ENCODE results near the gene TFB1M. TPM values are rescaled to one million over a fixed set of nuclear protein-coding genes. Genes with fewer than 3 reads are reported as not detected.

The TFB1M gene
- total RNA-seq, 1 donor from 2014 or later = 21.4 TPM

DNA sequence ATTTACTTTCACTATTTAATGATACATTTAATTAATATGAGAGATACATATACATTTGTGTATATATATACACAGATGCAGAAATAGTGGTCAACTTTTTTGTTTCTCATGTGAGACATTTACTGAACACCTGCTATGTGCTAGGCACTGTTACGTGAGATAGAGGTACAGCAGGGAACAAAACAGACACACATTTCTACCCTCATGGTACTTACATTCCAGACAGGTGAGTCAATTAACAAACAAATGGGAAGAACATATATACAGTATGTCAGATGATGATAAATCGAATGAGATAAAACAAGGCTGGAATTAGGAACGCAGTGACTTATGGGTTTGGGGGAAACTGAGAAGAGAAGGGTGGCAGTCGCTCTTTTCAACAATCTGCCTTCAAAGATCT lies 5.1 kb downstream of the TFB1M start:
- intact Hi-C loops (cut with micrococcal nuclease) = no loop called here

DNA sequence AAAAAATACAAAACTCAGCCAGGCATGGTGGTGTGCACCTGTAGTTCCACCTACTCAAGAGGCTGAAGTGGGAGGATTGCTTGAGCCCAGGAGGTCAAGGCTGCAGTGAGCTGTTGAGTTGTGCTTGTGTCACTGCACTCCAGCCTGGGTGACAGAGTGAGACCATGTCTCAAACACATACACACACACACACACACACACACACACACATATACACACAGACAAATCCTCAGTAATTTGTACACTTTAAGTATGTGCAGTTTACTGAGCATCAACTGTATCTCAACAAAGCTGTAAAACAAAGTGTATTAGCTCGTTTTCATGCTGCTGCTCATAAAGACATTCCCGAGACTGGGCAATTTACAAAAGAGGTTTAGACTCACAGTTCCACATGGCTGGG lies 7.3 kb downstream of the TFB1M start:
- intact Hi-C loops (cut with micrococcal nuclease) = loop anchor here (1.0 kb wide), 1 partner anchor 7 kb away; the partner anchor contains the start of gene TFB1M

DNA sequence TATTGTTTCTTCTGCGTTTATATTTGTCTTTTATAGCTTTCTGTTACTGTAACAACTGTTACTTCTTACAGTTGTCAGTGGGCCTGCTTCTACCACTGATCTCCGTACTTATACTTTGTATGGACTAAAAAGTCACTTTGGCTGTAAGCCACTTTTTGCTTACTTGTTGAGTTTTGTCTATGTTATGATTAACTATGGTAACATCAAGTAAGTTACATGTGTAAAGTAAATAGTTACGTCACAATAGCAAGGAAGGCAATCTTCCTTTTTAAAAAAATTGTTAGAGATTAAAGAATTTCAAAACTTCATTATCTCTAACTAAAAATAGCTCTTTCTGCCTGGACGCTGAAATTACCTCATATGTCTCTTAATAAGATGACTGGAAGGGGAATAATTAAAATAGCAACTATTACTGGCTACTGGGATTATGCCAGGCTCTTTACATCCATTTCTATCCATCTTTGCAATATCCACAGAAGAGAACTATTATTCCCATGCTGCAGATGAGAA lies 10.9 kb downstream of the TFB1M start:
- intact Hi-C loops (cut with micrococcal nuclease) = no loop called here

DNA sequence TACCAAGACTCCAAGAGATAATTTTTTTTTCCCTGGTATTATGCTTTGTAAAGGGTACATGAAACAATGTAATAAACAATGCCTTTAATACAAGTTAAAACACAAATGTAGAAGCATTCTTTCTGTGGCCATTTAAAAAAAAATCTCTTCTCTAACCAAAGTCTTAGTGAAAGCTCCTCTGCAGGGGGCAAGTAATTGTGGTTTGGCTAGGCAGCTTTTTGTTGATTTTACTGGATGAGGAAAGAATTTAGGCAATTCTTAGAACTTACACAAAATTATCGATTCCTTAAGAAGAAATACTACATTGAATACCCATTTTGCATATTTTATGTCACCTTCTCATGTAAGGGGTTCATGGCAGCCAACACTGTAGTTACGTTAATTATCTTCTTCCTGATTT lies 12.4 kb downstream of the TFB1M start:
- intact Hi-C loops (cut with micrococcal nuclease) = no loop called here

DNA sequence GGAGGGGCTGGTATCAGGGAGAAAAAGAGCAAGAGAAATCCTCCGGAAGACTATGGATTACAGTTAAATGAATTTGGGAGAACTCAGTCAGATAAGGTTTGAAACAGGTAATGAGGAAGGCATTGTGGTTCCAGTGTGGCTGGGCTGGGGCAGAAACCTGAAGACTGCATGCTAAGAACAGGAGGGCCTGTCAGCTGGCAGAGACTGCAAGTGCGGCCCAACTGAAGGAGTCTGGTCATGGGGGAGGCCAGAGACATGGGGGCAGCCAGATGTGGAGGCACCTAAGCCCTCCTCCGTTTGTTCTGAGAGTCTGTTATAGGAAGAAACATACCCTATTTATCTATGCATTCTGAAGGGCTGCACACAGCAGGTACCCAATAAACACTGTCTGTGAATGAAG lies 16.6 kb downstream of the TFB1M start:
- intact Hi-C loops (cut with micrococcal nuclease) = no loop called here

DNA sequence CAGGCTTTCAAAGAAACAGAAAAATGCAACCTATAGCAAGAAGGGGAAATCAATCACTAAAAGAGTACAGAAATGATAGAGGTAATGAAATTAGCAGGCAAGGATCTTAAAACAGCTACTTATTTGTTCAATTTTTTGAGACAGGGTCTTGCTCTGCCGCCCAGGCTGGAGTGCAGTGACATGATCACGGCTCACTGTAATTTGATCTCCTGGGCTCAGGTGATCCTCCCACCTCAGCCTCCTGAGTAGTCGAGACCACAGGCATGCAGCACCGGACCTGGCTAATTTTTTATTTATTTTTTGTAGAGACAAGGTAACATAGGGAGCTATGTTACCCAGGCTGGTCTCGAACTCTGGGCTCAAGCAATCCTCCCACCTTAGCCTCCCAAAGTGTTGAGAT lies 21.6 kb downstream of the TFB1M start:
- intact Hi-C loops (cut with micrococcal nuclease) = no loop called here

DNA sequence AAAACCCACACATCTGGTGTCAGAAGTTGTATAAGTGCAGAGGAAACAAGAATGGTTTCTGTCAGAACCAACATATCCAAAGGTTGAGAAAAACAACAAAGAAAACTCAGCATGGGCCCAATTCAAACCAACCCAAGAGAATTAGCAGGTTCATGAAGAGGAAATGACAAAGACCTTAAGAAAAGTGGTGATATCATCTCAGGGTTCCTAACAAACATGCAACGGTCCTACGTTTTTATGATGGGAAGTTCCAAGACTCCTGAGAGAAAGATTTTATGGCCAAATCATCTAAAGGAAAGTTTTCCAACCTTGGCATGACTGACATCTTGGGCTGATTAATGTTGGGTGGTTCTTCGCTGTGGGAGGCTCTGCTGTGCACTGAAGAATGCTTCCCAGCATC lies 23.0 kb downstream of the TFB1M start:
- intact Hi-C loops (cut with micrococcal nuclease) = no loop called here

DNA sequence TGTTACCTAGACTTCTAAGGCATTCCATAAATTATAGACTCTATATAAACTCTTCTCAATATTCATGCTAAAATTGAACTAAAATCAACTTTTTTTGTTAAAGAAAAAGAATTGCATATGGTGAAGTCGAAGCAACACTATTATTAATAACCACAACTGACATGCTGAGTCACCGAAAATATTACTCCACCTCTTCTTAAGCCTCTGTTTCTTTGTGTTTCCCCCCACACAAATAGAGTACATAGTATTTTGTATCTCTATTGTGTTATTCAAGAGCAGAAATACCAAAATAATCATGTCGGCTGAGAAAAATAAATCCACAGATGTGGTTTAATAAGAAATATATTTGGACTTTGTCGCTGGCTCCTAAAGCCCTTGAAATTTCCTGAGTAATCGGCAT lies 23.8 kb downstream of the TFB1M start:
- intact Hi-C loops (cut with micrococcal nuclease) = no loop called here

DNA sequence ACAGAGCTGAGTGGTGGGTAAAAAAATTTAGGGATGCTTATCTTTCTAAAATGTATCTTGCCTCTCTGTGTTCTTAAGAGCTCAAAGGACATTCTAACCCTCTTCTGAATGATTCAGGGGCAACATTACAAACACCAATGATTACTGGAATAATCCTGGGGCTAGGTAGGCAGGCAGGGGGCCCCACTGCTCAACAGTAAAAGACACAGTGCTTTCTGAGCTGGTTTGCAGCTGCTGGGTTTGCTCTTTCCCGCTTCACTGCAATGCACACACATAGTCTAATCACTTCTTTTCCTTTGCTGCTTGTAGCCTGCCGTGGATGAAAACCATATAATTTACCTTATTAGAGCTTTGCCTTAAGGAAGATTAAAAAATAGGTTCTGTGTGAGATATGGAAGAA lies 26.5 kb downstream of the TFB1M start:
- intact Hi-C loops (cut with micrococcal nuclease) = no loop called here

DNA sequence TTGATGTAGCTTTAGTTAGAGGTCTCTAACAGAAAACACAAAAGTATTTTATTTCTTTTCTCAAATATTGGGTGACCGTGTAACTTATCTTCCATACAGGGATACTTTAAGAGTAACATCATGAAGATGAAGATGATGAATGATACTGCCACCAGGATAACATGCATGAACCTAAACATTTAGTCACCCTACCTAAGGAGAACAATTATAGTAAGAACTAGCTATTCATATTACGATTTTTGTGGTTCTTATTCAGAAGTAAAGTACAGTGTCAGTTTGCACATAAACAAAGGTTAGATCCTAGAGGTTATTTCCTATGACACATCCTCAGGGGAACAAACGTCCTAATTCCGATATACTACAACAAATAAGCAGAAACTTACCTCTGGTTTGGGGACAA lies 29.5 kb downstream of the TFB1M start:
- intact Hi-C loops (cut with micrococcal nuclease) = no loop called here

DNA sequence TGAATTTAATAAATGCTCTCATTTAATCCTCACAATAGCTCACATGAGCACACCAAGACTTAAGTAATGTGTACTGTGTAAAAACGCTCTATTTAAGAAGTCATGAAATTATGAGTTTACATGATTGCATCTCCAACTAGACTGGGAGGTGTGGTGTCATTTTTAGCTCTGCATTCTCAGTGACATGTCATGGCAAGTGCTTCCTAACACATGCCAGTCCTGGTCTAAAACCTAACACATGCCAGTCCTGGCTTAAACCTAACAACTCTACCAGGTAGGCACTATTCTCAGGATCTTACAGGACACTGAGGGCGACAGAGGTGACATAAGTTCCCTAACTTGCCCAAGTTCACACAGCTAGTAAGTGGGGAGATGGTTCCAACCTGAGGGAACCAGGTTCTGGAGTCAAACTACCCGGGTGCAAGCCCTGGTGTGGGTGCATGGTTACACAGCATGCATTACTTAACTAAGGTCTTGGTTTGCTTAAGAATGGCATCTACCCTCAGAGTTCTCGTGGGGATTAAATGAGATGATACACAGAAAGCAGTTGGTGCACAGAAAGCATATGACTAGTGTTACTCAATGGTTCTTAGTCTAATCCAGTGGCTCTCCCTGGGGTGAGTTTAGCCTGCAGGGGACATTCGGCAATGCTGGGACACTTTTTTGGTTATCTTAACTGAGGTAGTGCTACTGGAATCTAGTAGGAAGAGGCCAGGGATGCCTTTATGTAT lies 35.8 kb downstream of the TFB1M start:
- intact Hi-C loops (cut with micrococcal nuclease) = no loop called here

DNA sequence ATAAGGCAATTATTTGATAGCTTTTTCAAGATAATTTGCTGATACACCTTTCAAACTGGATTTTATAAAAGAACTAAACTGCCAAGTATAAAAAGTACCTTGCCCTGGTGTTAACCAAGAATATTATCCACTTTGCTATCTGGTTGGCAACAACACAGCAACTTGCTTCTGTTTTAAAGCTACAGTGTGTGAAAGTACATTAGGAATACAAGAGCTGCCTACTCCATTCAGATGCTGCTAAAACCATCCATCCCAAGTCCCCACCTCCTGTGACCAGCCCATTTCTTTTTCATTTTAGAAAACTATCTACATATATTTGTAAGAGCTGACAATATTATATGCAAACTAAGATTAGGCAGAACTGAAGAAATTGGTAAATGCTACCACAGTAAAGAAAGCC lies 37.6 kb downstream of the TFB1M start:
- intact Hi-C loops (cut with micrococcal nuclease) = no loop called here

DNA sequence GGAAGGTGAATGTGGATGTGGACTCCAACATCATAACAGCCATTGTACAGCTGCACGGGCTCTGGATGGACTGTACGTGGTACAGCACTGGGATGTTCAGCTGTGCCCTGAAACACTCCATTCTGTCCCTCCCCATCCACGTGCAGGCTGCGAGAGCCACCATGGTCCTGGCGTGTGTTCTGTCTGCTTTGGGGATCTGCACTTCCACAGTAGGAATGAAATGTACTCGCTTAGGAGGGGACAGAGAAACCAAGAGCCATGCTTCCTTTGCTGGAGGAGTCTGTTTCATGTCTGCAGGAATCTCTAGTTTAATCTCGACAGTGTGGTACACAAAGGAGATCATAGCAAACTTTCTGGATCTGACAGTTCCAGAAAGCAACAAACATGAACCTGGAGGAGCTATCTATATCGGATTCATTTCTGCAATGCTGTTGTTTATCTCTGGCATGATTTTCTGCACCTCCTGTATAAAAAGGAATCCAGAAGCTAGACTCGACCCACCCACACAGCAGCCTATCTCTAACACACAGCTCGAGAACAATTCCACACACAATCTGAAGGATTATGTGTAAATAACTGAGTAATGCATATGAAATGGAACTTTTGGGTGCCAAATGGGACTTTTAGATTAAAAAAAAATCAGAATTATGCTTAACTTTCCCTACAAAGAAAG lies 38.3 kb downstream of the TFB1M start:
- intact Hi-C loops (cut with micrococcal nuclease) = no loop called here

DNA sequence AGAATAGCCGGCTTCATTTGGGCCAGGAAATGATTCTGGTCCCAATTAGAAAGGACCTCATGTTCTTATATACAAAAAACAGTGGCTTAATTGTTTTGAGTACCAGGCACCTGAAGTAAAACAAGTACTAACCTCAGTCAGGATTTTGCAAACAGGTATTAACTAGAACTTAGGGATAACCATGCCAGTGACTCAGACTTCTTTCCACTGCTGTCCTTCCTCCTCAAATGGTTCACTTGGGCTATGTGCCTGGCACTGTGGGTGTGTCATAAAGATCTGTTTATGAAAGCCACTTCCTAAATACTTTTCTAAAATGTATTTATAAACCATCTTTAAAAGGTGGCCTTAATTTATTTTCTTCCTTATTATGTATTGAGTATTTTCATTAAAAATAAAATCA lies 39.8 kb downstream of the TFB1M start:
- intact Hi-C loops (cut with micrococcal nuclease) = loop anchor here (1.0 kb wide), 1 partner anchor 40 kb away; no protein-coding TSS in a partner anchor

DNA sequence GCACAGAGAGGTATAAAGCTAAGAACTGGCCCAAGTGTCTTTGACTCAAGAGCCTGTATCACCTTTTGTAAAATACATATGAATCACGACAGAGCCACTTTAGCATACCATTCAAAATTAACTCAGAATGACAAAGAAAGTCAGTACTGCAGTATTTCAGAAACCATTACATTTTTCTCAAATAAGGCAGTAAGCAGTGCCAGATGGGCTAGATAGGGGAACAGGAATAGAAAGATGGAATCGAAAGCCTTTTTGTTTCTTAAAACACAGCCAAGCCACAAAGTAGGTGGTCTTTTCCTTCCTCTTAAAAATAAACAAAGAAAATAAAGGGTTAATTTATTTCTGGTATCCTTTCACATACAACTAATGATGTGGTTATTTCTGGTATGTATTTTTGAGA lies 40.2 kb downstream of the TFB1M start:
- intact Hi-C loops (cut with micrococcal nuclease) = loop anchor here (1.0 kb wide), 1 partner anchor 40 kb away; no protein-coding TSS in a partner anchor

DNA sequence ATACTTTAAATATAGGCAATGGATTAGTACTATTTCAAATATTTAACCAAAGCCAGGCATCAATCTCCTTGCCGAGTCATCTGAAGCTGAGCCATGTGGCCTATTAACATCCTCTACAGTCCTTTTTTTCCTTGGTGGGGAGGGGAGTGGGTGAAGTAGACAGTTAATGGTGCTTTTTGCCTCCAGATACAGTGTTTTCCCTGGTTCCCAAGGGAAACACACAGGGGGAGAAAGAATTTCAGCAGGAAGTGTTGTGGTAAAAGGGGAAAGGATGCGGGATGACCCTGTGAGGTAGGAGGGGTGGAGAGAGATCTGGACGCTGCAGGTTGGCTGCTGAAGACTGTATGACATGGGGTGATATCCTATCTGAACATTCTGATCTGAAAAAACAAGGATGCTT lies 40.9 kb downstream of the TFB1M start:
- intact Hi-C loops (cut with micrococcal nuclease) = no loop called here

DNA sequence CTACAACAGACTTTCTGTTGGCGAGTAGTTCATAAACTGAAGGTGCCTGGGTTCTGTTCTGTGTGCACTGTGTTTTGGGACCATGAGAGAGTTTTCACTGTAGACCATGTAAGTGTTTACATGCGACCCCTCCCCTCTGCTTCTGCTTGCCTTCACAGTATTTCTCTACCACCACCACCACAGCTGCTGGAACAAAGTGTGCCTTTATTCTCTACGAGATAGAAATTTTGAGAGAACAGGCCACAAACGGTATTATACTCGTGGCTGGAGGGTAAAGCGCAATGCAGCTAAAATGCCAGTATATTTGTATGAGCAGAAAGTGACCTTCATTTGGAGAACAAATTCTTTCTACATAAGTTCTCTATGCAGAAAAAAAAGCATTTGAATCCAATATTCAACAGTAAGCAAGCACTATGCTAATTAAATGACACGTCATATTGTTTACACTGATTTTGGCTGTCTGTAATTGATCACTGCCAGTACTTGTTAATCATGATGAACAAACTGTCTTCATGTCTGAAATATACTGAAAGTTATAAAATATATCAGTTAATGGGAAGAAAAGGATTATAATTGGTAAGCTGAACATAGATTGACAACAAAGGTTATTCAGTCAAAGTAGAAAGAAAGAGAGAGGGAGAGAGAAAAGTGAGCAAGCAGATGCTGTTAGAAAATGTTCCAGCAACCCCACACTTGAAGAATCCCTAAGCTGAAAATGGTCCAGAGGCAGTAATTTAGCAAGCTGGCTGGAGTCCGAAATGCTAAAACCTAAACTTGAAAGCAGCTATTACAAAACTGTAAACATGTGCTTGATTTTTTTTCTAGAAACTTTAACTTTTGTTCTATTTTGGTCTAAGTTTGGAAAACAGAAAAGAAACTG lies 41.7 kb downstream of the TFB1M start:
- intact Hi-C loops (cut with micrococcal nuclease) = no loop called here

DNA sequence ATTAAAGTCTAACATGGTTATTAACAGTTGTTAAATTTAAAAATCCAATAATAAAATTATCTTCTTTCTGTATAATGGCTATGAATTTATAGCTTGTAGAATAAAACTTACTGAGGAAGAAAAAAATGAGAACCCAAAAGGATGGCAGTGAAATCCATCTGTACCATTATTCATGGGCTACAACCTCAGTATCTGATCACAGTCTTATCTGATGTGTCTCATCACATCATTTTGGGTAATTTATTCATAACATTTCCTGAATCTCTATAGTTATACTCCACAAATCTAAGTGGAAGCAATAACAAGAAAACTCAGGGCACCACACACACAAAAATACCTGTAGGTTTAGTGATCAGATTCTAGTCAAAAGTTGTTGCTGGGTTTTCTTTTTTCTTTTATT lies 43.1 kb downstream of the TFB1M start:
- intact Hi-C loops (cut with micrococcal nuclease) = no loop called here

DNA sequence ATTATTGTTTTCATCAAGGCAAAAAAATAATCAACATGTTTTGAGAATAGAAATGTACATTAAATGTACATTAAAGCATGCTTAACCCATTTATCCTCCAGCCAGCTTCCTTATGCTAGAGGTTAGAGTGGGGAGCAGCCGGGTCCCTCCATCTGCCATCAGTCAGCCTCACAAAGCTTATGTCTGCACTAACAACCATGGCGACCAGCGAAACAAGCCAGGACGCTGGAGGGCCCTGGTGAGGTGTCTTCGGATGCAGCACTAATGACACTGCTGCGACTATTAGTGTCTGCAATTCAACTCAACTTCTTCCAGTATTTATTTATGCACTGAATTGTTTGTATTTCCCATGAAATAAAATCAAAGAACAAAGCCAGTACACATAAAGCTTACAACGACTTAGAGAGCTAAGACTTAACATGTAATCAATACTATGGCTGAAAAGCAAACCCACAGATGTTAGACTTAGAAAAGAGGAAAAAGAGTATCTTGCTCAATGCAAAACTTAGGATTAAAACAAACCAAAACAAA lies 43.7 kb downstream of the TFB1M start:
- intact Hi-C loops (cut with micrococcal nuclease) = no loop called here

DNA sequence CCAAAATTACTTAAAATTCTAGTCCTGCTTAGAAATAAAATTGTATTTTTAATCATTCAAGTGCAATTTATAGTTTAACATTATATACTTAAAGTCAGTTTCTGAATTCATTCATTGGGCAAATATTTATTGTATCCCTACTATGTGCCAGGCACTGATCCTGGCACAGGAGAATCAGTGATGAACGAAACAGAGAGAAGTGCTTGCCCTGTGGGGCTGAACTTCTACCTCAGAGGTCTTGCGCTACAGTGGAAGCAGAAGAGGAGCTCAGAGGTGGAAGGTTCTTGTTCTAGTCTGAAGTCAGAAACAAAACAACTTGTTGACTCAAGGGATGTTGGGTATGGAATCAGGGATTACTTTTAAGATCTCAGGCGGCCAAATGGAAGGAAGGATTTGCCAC lies 44.5 kb downstream of the TFB1M start:
- intact Hi-C loops (cut with micrococcal nuclease) = no loop called here

DNA sequence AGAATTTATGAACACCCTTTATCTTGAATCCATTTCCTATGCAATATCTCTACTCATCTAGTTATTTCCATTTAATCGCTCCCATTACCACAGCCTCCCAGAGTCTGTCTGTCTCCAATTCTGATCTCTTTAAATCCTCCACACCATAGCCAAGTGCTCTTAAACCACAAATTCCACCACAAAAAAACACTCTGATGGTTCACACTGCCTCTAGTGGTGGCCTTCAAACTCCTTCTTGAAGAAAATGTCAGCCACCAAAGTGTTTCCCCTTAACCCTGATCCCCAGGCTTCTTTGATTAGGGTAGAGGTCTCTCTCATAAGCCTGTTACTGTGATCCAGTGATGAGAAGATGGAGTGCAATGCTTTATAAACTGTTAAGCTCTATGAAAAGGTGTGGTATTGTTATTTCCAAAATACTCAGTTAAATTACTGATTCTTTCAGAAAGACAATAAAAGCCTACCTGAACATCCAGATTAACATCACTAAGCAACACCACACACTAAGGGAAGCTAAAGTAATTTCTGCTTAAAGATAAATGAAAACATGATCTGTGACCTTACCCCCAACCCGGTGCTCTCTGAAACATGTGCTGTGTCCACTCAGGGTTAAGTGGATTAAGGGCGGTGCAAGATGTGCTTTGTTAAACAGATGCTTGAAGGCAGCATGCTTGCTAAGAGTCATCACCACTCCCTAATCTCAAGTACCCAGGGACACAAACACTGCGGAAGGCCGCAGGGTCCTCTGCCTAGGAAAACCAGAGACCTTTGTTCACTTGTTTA lies 46.0 kb downstream of the TFB1M start:
- intact Hi-C loops (cut with micrococcal nuclease) = loop anchor here (1.0 kb wide), 3 partner anchors 91 to 593 kb away; no protein-coding TSS in a partner anchor

All from T-helper 1 cell treated with Interleukin-12 subunit alpha and Interleukin-12 subunit beta and Interleukin-4 antibody, amounts not matched to agents 30 ng/mL and 1 ng/mL, for 36 hours (primary cell).